AG09309 (cell line): ENCODE data around the gene SPOCD1.

ENCODE experiments used
- DNase-seq: peaks from one replicate; pipeline ENCODE4 v3.0.0-alpha.2; 2010; ENCODE audit warnings: low read depth
- H3K4me3 ChIP-seq: 2 replicates; pipeline ENCODE4 v1.5.1; 2011; ENCODE audit warnings: mild to moderate bottlenecking, low read depth, low read length, moderate library complexity; ENCODE audit not compliant: control insufficient read depth
- CTCF ChIP-seq: IDR thresholded peaks from 2 replicates; pipeline ENCODE4 v1.5.1; 2011; ENCODE audit warnings: mild to moderate bottlenecking, low read depth, low read length, inconsistent platforms; ENCODE audit not compliant: insufficient read depth, control insufficient read depth; ENCODE audit errors: missing control alignments

SPOCD1 gene

GRCh38 chr1:31750858-31751510 is 64.8 kb downstream of the SPOCD1 start:
- DNase-seq = peak; percentile 24
- no peak overlapping the region for H3K4me3 ChIP-seq
- TF ChIP-seq CTCF = no peak

GRCh38 chr1:31749785-31750735 is 65.8 kb downstream of the SPOCD1 start:
- DNase-seq = no peak
- no peak overlapping the region for H3K4me3 ChIP-seq
- TF ChIP-seq CTCF = no peak

- TF ChIP-seq CTCF = no peak
- no peak overlapping the region for H3K4me3 ChIP-seq
- DNase-seq = no peak
These were observed 67.5 kb downstream of the SPOCD1 start for GRCh38 chr1:31748365-31748764.

- TF ChIP-seq CTCF = no peak
These were observed 68.5 kb downstream of the SPOCD1 start for GRCh38 chr1:31747304-31747703.

GRCh38 chr1:31746687-31747086 is 69.1 kb downstream of the SPOCD1 start:
- TF ChIP-seq CTCF = no peak
- H3K4me3 ChIP-seq = no peak overlapping the region
- DNase-seq = no peak

More at GRCh38 chr1:31747304-31747703, 68.5 kb downstream of the SPOCD1 start:
- no peak overlapping the region for H3K4me3 ChIP-seq
- DNase-seq = no peak

GRCh38 chr1:31745946-31746670 is 69.7 kb downstream of the SPOCD1 start:
- TF ChIP-seq CTCF = no peak
- DNase-seq = no peak
- no peak overlapping the region for H3K4me3 ChIP-seq
